ENCODE results near the gene ILF3. TPM values are rescaled to one million over a fixed set of nuclear protein-coding genes. Genes with fewer than 3 reads are reported as not detected.

Gene ILF3
- total and polyA plus RNA-seq, 2 experiments from 2014 or later: 573 to 616 TPM

DNA sequence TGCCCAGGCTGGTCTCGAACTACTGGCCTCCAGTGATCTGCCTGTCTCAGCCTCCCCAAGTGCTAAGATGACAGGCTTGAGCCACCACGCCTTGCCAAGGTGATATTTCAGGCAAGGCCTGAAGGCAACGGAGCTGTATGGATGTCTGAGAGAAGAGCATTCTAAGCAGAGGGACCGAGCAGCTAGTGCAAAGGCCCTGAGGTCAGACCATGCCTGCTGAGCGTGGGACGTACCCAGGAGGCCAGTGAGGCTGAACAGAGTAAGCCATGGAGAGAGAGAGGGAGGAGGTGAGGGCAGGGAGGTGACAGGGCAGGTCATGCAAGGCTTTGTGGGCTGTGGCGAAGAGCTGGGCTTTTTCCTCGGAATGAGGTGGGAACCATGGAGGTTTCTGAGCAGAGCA lies 32.2 kb upstream of the ILF3 start:
- H2AFZ ChIP-seq: no peak overlapping the region
- Mint-ChIP-seq H3K27me3 (ENCODE audit: insufficient read depth, low read depth, poor library complexity) (peaks cover 8% of the 10 kb centered on the region), H3K36me3 (ENCODE audit: low read depth) (peaks cover 8% of the 10 kb centered on the region; the same call in 2 of the 3 replicates), H3K27ac (no peak overlapping the region), H3K4me1 (peaks cover 11% of the 10 kb centered on the region), H3K9me3 (no peaks in the 10 kb centered on the region; the same call in 2 of the 3 replicates), H3K4me3 (no peak overlapping the region)
- no peak overlapping the region for H3K4me2 ChIP-seq
- no peaks in the 10 kb centered on the region for H3K9me2 ChIP-seq (ENCODE audit: insufficient read depth)
- no peak overlapping the region for H3K27ac ChIP-seq (ENCODE audit: low read depth)
- ATAC-seq: no peak
- H3F3A ChIP-seq (replicated peaks; ENCODE audit: low read depth): peaks cover 11% of the 10 kb centered on the region
- H4K20me1 ChIP-seq (replicated peaks; ENCODE audit: insufficient read depth): peaks cover 5% of the 10 kb centered on the region; the same call in 1 of the 2 replicates
- H3K4me1 ChIP-seq (ENCODE audit: insufficient read depth): peaks cover 17% of the 10 kb centered on the region
- peaks cover 14% of the 10 kb centered on the region; the same call in 1 of the 2 replicates for H3K79me2 ChIP-seq (replicated peaks; ENCODE audit: insufficient read depth)
- no peak for DNase-seq (ENCODE audit: low spot score)
- no peaks in the 10 kb centered on the region for H3K36me3 ChIP-seq (ENCODE audit: insufficient read depth)
- no peak overlapping the region for H3K4me3 ChIP-seq
- H3K27me3 ChIP-seq (ENCODE audit: insufficient read depth): no peaks in the 10 kb centered on the region
- TF ChIP-seq EZH2phosphoT487 (IDR thresholded peaks at IDR 0.05; ENCODE audit: unreplicated experiment) (no peak), NANOG (IDR thresholded peaks at IDR 0.05; ENCODE audit: borderline replicate concordance) (no peak), ZNF114 (CRISPR knock-in tag; IDR thresholded peaks at IDR 0.05) (no peak), STAT1 (IDR thresholded peaks at IDR 0.05; ENCODE audit: unreplicated experiment) (no peak), ZNF331 (CRISPR knock-in tag; IDR thresholded peaks at IDR 0.05; ENCODE audit: low read depth) (no peak), ETS1 (IDR thresholded peaks at IDR 0.05) (no peak), CREB1 (CRISPR knock-in tag; IDR thresholded peaks at IDR 0.05; ENCODE audit: low read depth) (no peak), JUNB (IDR thresholded peaks at IDR 0.05; ENCODE audit: unreplicated experiment) (no peak), POLR2AphosphoS5 (IDR thresholded peaks at IDR 0.05; ENCODE audit: low read depth) (no peak)
- TF ChIP-seq, protein P1, sequence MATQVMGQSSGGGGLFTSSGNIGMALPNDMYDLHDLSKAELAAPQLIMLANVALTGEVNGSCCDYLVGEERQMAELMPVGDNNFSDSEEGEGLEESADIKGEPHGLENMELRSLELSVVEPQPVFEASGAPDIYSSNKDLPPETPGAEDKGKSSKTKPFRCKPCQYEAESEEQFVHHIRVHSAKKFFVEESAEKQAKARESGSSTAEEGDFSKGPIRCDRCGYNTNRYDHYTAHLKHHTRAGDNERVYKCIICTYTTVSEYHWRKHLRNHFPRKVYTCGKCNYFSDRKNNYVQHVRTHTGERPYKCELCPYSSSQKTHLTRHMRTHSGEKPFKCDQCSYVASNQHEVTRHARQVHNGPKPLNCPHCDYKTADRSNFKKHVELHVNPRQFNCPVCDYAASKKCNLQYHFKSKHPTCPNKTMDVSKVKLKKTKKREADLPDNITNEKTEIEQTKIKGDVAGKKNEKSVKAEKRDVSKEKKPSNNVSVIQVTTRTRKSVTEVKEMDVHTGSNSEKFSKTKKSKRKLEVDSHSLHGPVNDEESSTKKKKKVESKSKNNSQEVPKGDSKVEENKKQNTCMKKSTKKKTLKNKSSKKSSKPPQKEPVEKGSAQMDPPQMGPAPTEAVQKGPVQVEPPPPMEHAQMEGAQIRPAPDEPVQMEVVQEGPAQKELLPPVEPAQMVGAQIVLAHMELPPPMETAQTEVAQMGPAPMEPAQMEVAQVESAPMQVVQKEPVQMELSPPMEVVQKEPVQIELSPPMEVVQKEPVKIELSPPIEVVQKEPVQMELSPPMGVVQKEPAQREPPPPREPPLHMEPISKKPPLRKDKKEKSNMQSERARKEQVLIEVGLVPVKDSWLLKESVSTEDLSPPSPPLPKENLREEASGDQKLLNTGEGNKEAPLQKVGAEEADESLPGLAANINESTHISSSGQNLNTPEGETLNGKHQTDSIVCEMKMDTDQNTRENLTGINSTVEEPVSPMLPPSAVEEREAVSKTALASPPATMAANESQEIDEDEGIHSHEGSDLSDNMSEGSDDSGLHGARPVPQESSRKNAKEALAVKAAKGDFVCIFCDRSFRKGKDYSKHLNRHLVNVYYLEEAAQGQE (IDR thresholded peaks at IDR 0.05; ENCODE audit: unreplicated experiment): no peak
- TF ChIP-seq, protein P2, sequence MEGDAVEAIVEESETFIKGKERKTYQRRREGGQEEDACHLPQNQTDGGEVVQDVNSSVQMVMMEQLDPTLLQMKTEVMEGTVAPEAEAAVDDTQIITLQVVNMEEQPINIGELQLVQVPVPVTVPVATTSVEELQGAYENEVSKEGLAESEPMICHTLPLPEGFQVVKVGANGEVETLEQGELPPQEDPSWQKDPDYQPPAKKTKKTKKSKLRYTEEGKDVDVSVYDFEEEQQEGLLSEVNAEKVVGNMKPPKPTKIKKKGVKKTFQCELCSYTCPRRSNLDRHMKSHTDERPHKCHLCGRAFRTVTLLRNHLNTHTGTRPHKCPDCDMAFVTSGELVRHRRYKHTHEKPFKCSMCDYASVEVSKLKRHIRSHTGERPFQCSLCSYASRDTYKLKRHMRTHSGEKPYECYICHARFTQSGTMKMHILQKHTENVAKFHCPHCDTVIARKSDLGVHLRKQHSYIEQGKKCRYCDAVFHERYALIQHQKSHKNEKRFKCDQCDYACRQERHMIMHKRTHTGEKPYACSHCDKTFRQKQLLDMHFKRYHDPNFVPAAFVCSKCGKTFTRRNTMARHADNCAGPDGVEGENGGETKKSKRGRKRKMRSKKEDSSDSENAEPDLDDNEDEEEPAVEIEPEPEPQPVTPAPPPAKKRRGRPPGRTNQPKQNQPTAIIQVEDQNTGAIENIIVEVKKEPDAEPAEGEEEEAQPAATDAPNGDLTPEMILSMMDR (conservative IDR thresholded peaks at IDR 0.05; ENCODE audit: low read depth in 2 of 2): no peak
